ENCODE results near the gene CBY3.
"Not testable (repeated sequence)": the region's sequence is repeated elsewhere in the genome, so short reads cannot be mapped to it uniquely, and the experiment has no call there.

DNA sequence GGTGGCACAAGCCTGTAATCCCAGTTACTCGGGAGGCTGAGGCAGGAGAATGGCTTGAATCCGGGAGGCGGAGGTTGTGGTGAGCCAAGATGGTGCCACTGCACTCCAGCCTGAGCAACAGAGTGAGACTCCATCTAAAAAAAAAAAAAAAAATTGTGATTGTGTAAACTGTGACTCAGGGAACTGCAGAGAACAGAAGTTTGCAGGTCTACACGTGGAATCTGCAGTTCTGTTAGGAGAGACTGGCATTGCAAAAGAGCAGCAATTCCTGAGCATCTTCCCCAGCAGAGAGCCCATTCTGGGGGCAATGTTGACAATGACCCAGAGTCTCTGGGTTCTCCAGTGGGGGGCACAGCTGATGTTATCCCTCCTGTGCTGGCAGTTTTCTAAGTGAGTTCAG lies 39.1 kb downstream of the CBY3 start:
- TF ChIP-seq POLR2A (IDR thresholded peaks at IDR 0.05; ENCODE audit: low read length); GATA1 (IDR thresholded peaks at IDR 0.05; ENCODE audit: low read depth, low read length): not testable (repeated sequence)

Measured in erythroblast (primary cell).